ENCODE measurements around the gene TUBGCP5. TPM values are rescaled to one million over a fixed set of nuclear protein-coding genes. Genes with fewer than 3 reads are reported as not detected.

Gene TUBGCP5
- total and polyA plus RNA-seq, 2 experiments from 2014 or later, result 12.0 to 21.7 TPM

DNA sequence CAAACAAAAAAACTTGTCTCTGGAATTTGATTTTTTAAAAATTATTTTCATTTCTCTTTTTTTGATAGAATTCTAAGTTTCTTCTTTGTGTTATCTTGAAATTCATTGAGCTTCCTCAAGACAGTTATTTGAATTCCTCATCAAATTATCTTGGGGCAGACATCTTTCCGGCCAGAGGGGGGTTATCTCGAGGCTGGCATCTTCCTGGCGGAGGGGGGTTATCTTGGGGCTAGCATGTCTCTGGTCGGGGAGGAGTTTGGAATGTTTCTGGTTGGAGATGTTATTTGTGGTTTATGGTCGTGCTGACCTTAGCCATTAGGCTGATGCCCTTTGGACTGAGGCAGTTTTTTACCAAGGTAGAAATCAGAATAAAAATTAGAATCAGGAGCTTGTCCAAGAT, 15.9 kb upstream of the TUBGCP5 start:
- Histone ChIP-seq H3K36me3 (ENCODE audit: insufficient read depth) (no peaks in the 10 kb centered on the region), H3K79me2 (replicated peaks; ENCODE audit: insufficient read depth) (no peaks in the 10 kb centered on the region), H4K20me1 (replicated peaks; ENCODE audit: insufficient read depth) (no peaks in the 10 kb centered on the region), H3K4me3 (no peak overlapping the region), H3K4me2 (no peak overlapping the region), H2AFZ (no peak overlapping the region), H3F3A (replicated peaks; ENCODE audit: low read depth) (no peaks in the 10 kb centered on the region), H3K27me3 (ENCODE audit: insufficient read depth) (no peaks in the 10 kb centered on the region), H3K9me2 (ENCODE audit: insufficient read depth) (no peaks in the 10 kb centered on the region), H3K4me1 (ENCODE audit: insufficient read depth) (no peaks in the 10 kb centered on the region), H3K27ac (ENCODE audit: low read depth) (no peak overlapping the region)
- no peak for TF ChIP-seq NANOG (IDR thresholded peaks at IDR 0.05; ENCODE audit: borderline replicate concordance)
- TF ChIP-seq, protein P1, sequence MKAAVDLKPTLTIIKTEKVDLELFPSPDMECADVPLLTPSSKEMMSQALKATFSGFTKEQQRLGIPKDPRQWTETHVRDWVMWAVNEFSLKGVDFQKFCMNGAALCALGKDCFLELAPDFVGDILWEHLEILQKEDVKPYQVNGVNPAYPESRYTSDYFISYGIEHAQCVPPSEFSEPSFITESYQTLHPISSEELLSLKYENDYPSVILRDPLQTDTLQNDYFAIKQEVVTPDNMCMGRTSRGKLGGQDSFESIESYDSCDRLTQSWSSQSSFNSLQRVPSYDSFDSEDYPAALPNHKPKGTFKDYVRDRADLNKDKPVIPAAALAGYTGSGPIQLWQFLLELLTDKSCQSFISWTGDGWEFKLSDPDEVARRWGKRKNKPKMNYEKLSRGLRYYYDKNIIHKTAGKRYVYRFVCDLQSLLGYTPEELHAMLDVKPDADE (IDR thresholded peaks at IDR 0.05), result no peak
- TF ChIP-seq, protein P2, sequence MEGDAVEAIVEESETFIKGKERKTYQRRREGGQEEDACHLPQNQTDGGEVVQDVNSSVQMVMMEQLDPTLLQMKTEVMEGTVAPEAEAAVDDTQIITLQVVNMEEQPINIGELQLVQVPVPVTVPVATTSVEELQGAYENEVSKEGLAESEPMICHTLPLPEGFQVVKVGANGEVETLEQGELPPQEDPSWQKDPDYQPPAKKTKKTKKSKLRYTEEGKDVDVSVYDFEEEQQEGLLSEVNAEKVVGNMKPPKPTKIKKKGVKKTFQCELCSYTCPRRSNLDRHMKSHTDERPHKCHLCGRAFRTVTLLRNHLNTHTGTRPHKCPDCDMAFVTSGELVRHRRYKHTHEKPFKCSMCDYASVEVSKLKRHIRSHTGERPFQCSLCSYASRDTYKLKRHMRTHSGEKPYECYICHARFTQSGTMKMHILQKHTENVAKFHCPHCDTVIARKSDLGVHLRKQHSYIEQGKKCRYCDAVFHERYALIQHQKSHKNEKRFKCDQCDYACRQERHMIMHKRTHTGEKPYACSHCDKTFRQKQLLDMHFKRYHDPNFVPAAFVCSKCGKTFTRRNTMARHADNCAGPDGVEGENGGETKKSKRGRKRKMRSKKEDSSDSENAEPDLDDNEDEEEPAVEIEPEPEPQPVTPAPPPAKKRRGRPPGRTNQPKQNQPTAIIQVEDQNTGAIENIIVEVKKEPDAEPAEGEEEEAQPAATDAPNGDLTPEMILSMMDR (conservative IDR thresholded peaks at IDR 0.05; ENCODE audit: low read depth in 2 of 2), result no peak
- no peak for TF ChIP-seq CREB1 (CRISPR knock-in tag; IDR thresholded peaks at IDR 0.05; ENCODE audit: low read depth)
- TF ChIP-seq, protein P3, sequence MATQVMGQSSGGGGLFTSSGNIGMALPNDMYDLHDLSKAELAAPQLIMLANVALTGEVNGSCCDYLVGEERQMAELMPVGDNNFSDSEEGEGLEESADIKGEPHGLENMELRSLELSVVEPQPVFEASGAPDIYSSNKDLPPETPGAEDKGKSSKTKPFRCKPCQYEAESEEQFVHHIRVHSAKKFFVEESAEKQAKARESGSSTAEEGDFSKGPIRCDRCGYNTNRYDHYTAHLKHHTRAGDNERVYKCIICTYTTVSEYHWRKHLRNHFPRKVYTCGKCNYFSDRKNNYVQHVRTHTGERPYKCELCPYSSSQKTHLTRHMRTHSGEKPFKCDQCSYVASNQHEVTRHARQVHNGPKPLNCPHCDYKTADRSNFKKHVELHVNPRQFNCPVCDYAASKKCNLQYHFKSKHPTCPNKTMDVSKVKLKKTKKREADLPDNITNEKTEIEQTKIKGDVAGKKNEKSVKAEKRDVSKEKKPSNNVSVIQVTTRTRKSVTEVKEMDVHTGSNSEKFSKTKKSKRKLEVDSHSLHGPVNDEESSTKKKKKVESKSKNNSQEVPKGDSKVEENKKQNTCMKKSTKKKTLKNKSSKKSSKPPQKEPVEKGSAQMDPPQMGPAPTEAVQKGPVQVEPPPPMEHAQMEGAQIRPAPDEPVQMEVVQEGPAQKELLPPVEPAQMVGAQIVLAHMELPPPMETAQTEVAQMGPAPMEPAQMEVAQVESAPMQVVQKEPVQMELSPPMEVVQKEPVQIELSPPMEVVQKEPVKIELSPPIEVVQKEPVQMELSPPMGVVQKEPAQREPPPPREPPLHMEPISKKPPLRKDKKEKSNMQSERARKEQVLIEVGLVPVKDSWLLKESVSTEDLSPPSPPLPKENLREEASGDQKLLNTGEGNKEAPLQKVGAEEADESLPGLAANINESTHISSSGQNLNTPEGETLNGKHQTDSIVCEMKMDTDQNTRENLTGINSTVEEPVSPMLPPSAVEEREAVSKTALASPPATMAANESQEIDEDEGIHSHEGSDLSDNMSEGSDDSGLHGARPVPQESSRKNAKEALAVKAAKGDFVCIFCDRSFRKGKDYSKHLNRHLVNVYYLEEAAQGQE (IDR thresholded peaks at IDR 0.05; ENCODE audit: unreplicated experiment), result no peak
- no peak for TF ChIP-seq EZH2 (IDR thresholded peaks at IDR 0.05; ENCODE audit: low read depth, unreplicated experiment)
- TF ChIP-seq POLR2AphosphoS5 (IDR thresholded peaks at IDR 0.05; ENCODE audit: low read depth), result no peak
- TF ChIP-seq ZNF114 (CRISPR knock-in tag; IDR thresholded peaks at IDR 0.05), result no peak
- TF ChIP-seq, protein P4, sequence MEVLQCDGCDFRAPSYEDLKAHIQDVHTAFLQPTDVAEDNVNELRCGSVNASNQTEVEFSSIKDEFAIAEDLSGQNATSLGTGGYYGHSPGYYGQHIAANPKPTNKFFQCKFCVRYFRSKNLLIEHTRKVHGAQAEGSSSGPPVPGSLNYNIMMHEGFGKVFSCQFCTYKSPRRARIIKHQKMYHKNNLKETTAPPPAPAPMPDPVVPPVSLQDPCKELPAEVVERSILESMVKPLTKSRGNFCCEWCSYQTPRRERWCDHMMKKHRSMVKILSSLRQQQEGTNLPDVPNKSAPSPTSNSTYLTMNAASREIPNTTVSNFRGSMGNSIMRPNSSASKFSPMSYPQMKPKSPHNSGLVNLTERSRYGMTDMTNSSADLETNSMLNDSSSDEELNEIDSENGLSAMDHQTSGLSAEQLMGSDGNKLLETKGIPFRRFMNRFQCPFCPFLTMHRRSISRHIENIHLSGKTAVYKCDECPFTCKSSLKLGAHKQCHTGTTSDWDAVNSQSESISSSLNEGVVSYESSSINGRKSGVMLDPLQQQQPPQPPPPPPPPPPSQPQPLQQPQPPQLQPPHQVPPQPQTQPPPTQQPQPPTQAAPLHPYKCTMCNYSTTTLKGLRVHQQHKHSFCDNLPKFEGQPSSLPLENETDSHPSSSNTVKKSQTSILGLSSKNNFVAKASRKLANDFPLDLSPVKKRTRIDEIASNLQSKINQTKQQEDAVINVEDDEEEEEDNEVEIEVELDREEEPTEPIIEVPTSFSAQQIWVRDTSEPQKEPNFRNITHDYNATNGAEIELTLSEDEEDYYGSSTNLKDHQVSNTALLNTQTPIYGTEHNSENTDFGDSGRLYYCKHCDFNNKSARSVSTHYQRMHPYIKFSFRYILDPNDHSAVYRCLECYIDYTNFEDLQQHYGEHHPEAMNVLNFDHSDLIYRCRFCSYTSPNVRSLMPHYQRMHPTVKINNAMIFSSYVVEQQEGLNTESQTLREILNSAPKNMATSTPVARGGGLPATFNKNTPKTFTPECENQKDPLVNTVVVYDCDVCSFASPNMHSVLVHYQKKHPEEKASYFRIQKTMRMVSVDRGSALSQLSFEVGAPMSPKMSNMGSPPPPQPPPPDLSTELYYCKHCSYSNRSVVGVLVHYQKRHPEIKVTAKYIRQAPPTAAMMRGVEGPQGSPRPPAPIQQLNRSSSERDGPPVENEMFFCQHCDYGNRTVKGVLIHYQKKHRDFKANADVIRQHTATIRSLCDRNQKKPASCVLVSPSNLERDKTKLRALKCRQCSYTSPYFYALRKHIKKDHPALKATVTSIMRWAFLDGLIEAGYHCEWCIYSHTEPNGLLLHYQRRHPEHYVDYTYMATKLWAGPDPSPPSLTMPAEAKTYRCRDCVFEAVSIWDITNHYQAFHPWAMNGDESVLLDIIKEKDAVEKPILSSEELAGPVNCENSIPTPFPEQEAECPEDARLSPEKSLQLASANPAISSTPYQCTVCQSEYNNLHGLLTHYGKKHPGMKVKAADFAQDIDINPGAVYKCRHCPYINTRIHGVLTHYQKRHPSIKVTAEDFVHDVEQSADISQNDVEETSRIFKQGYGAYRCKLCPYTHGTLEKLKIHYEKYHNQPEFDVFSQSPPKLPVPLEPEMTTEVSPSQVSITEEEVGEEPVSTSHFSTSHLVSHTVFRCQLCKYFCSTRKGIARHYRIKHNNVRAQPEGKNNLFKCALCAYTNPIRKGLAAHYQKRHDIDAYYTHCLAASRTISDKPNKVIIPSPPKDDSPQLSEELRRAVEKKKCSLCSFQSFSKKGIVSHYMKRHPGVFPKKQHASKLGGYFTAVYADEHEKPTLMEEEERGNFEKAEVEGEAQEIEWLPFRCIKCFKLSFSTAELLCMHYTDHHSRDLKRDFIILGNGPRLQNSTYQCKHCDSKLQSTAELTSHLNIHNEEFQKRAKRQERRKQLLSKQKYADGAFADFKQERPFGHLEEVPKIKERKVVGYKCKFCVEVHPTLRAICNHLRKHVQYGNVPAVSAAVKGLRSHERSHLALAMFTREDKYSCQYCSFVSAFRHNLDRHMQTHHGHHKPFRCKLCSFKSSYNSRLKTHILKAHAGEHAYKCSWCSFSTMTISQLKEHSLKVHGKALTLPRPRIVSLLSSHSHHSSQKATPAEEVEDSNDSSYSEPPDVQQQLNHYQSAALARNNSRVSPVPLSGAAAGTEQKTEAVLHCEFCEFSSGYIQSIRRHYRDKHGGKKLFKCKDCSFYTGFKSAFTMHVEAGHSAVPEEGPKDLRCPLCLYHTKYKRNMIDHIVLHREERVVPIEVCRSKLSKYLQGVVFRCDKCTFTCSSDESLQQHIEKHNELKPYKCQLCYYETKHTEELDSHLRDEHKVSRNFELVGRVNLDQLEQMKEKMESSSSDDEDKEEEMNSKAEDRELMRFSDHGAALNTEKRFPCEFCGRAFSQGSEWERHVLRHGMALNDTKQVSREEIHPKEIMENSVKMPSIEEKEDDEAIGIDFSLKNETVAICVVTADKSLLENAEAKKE (CRISPR knock-in tag; IDR thresholded peaks at IDR 0.05), result no peak
- Mint-ChIP-seq H3K27me3 (ENCODE audit: insufficient read depth, low read depth, poor library complexity) (peaks cover 3% of the 10 kb centered on the region), H3K4me3 (no peak overlapping the region), H3K36me3 (ENCODE audit: low read depth) (no peaks in the 10 kb centered on the region), H3K27ac (no peak overlapping the region), H3K9me3 (no peaks in the 10 kb centered on the region), H3K4me1 (peaks cover 3% of the 10 kb centered on the region; the same call in 1 of the 3 replicates)
- ATAC-seq, result no peak
- DNase-seq (ENCODE audit: low spot score), result no peak
